LNCAP (cell line): ENCODE data around the gene CSNK1G3.

Experiments used
- CTCF ChIP-seq: fragments of 450-650 bp; IDR thresholded peaks from 2 replicates; pipeline ENCODE4 v1.5.1; 2017; ENCODE audit warnings: mild to moderate bottlenecking

CSNK1G3 gene

DNA sequence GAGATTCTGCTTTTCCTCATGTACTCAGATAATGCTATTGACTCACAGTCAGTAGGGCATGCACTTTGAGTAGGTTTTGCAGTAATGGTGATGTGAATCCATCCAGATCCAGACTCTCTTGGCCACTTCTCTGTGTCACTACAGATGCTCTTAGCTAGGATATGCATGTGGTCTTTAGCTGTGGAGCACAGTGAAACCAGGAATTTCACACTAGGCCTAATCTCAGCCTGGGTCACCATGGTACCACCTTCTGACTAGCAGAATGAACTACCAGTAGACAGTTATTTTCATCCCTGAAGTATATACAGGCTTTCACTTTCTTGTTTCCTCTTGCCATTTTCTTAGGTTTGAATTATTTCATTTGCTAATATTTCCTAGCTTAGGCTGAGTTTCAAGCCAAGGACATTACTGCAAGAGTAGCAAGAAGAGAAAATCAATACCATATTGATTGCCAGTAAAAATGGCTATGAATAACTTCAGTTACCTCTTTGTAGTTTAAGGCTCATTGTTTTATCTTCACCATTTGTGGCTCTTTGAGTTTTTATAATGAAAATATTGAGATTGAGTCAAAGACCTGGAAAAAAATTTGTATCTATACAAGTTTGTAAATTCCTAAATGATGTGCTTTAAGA is 28.4 kb upstream of the CSNK1G3 start:
- no peak for TF ChIP-seq CTCF

DNA sequence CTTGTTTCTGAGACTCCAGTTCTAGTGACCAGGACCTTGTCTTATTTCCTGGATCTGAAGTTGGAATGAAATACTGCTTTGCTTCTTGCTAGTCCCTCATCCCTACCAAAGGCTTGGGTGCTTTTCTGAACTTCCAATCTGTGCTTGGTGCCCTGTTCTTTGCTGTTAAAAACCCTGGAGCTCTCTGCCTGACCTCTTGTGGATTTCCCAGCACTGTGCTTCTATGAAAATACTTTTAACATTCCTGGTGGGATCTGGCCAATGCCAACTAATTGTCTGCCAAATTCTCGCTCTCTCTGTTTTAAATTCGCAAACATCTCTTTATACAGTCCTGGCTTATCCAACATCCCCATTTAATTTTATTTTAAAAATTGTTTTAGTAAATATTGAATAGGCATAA is 26.7 kb upstream of the CSNK1G3 start:
- no peak for TF ChIP-seq CTCF

GRCh38 chr5:123486951-123487655 is 24.9 kb upstream of the CSNK1G3 start:
- no peak for TF ChIP-seq CTCF

DNA sequence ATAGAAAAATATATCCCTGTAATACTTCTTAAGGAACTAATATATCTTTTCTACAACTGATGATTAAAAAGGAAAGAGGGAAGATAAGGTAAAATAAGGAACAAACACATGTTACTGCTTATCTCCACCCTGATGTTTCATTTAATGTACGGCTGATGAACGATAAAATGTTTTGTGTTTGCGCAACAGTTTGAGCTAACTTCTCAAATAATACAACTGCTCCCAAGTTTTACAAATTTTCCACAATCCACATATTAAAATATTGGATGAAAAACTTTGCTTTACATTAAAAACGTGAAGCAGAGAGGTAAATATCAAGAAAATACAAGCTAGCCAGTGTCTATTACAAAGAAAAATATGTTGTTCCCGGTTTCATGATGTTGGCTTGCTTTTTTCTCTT is 21.0 kb upstream of the CSNK1G3 start:
- TF ChIP-seq CTCF: no peak

DNA sequence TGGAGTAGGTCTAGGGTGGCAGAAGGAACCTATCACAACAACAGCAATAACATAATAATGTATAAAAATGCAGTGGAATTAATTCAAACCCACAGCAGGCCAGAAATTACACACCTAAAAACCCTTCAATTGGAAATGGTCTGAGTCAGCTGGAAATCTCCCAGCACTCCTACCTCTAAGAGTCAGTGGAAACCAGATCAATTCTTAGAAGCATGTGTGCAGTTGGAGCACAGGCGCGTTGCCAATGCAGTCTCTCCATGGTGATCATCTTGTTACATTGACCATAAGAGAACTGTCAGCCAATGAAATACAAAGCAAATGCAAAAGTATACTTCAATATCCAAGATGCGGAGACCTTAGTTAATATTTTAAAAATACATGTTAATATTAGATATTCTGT is 15.1 kb upstream of the CSNK1G3 start:
- no peak for TF ChIP-seq CTCF

- no peak for TF ChIP-seq CTCF
Measured at GRCh38 chr5:123500471-123500870, 11.5 kb upstream of the CSNK1G3 start.

- TF ChIP-seq CTCF: no peak
Measured at GRCh38 chr5:123502120-123502519, 9.9 kb upstream of the CSNK1G3 start.
